GM18511 (cell line): ENCODE measurements around the gene PRPH.
"Not testable (repeated sequence)": the region's sequence is repeated elsewhere in the genome, so short reads cannot be mapped to it uniquely, and the experiment has no call there.

ENCODE experiments used
- ATAC-seq: cut with Tn5 transposase; IDR thresholded peaks from one replicate; pipeline ENCODE4 v1.9.1; 2021; ENCODE audit warnings: mild to moderate bottlenecking, moderate library complexity; ENCODE audit not compliant: unreplicated experiment

The PRPH gene

GRCh38 chr12:49295082-49295936 is at the start of gene PRPH:
Gene PRPH (plus strand): TSS chr12:49295147. CDS start chr12:49295201, 54 bp downstream.
- no peak for ATAC-seq

- no peak for ATAC-seq
These were observed 43.6 kb upstream of the PRPH start for GRCh38 chr12:49251357-49251756.

GRCh38 chr12:49253033-49253623 is 41.8 kb upstream of the PRPH start:
- ATAC-seq: no peak

GRCh38 chr12:49255456-49255855 is 39.5 kb upstream of the PRPH start:
- ATAC-seq: not testable (repeated sequence)

GRCh38 chr12:49255857-49256637 is 38.9 kb upstream of the PRPH start:
- ATAC-seq: no peak

GRCh38 chr12:49257508-49258184 is 37.3 kb upstream of the PRPH start:
- not testable (repeated sequence) for ATAC-seq

GRCh38 chr12:49259452-49259851 is 35.5 kb upstream of the PRPH start:
- no peak for ATAC-seq

- ATAC-seq: no peak
These were observed 34.8 kb upstream of the PRPH start for GRCh38 chr12:49260166-49260565.

GRCh38 chr12:49260571-49261363 is 34.2 kb upstream of the PRPH start:
- no peak for ATAC-seq

- ATAC-seq: no peak
These were observed 33.2 kb upstream of the PRPH start for GRCh38 chr12:49261721-49262120.

- no peak for ATAC-seq
These were observed 31.6 kb upstream of the PRPH start for GRCh38 chr12:49263400-49263763.

GRCh38 chr12:49264466-49264872 is 30.5 kb upstream of the PRPH start:
- peak; percentile 23 for ATAC-seq

- peak; percentile 88 for ATAC-seq
These were observed 29.8 kb upstream of the PRPH start, which contains the start of gene TUBA1C for GRCh38 chr12:49264873-49265792. Gene TUBA1C (plus strand): TSS chr12:49265082. CDS start chr12:49265182, 100 bp downstream.

- not testable (repeated sequence) for ATAC-seq
These were observed 25.8 kb upstream of the PRPH start for GRCh38 chr12:49269191-49269590.

GRCh38 chr12:49272790-49273725 is 21.9 kb upstream of the PRPH start:
- no peak for ATAC-seq

- ATAC-seq: no peak
These were observed 21.1 kb upstream of the PRPH start for GRCh38 chr12:49273726-49274395.

- ATAC-seq: no peak
These were observed 20.4 kb upstream of the PRPH start for GRCh38 chr12:49274396-49275069.
